ENCODE data around the gene KAZN. TPM values are rescaled to one million over a fixed set of nuclear protein-coding genes. Genes with fewer than 3 reads are reported as not detected.

Gene KAZN
- total RNA-seq, 2 experiments from 2014 or later: 0.22 to 0.55 TPM

DNA sequence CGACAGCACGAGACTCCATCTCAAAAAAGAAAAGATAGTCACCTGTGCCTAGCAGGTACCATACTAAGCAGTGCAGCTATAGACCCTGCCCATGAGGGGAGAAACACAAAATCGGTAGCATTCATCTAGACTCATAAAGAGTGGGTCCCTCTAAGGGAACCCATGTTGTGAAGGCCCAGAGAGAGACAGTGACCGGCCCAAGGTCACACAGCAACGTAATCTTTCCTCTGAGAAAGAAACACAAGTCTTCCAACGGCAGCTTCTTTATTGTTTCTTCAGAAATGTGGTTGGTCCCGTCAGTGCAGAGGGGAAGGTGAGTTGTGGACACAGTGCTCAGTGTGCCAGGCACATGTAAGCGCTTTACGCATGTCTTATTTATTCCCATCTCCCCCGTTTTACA is 356.4 kb downstream of the KAZN start:
- no peaks in the 10 kb centered on the region for H3K36me3 Mint-ChIP-seq (ENCODE audit: low read depth)
- POLR2A ChIA-PET: no interaction called here
- DNase-seq (no peak), ATAC-seq (ENCODE audit: poor library complexity) (no peak)
- H3K4me1 Mint-ChIP-seq (ENCODE audit: low read depth): no peaks in the 10 kb centered on the region
- no peak overlapping the region for H3K4me3 ChIP-seq (ENCODE audit: low read length)
- peaks cover 0 to 9% of the 10 kb centered on the region in 2 experiments for H3K9me3 ChIP-seq (ENCODE audit: control insufficient read depth in 1 of 2, insufficient read depth in 1 of 2, low read length in 2 of 2)
- CTCF ChIA-PET: no interaction called here
- intact Hi-C loops (cut with DNase I, micrococcal nuclease): no loop called here
- no peaks in the 10 kb centered on the region for H3K27me3 Mint-ChIP-seq
- no peaks in the 10 kb centered on the region for H3K9me3 Mint-ChIP-seq
- H3K27ac ChIP-seq (ENCODE audit: low read depth in 1 of 2, low read length in 2 of 2): no peak overlapping the region
- no peak overlapping the region for H3K4me3 Mint-ChIP-seq
- peaks cover 0 to 2% of the 10 kb centered on the region in 2 experiments for H3K27me3 ChIP-seq (ENCODE audit: control insufficient read depth in 1 of 2, insufficient read depth in 2 of 2, low read length in 2 of 2)
- H3K27ac Mint-ChIP-seq: no peak overlapping the region
- no peaks in the 10 kb centered on the region for H3K4me1 ChIP-seq (ENCODE audit: insufficient read depth, low read length)
- TF ChIP-seq, protein P1, sequence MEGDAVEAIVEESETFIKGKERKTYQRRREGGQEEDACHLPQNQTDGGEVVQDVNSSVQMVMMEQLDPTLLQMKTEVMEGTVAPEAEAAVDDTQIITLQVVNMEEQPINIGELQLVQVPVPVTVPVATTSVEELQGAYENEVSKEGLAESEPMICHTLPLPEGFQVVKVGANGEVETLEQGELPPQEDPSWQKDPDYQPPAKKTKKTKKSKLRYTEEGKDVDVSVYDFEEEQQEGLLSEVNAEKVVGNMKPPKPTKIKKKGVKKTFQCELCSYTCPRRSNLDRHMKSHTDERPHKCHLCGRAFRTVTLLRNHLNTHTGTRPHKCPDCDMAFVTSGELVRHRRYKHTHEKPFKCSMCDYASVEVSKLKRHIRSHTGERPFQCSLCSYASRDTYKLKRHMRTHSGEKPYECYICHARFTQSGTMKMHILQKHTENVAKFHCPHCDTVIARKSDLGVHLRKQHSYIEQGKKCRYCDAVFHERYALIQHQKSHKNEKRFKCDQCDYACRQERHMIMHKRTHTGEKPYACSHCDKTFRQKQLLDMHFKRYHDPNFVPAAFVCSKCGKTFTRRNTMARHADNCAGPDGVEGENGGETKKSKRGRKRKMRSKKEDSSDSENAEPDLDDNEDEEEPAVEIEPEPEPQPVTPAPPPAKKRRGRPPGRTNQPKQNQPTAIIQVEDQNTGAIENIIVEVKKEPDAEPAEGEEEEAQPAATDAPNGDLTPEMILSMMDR (IDR thresholded peaks at IDR 0.05): no peak
- no peaks in the 10 kb centered on the region for H3K36me3 ChIP-seq (ENCODE audit: insufficient read depth, low read length)

DNA sequence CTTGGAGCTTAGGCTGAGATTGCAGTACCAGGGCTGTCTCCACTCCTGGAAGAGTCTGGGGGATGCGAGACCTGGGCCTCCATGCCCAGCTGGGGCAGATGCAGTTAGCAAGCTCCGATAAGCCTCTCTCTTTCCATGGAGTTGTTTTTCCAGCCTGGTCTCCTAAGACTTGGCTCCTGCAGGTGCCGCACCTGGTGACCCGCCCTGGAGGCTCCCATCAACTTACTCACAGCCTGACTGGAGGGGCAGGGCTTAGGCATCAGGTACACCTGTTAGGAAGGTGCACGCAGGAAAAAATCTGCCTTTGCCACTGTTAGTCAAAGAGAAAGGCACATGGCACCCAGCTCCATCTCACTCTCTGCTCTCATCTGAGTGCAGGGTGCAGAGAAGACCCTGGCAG is 356.9 kb downstream of the KAZN start:
- Mint-ChIP-seq H3K4me3 (no peak overlapping the region), H3K36me3 (ENCODE audit: low read depth) (no peaks in the 10 kb centered on the region), H3K27me3 (no peaks in the 10 kb centered on the region), H3K4me1 (ENCODE audit: low read depth) (no peaks in the 10 kb centered on the region), H3K27ac (no peak overlapping the region), H3K9me3 (no peaks in the 10 kb centered on the region)
- POLR2A ChIA-PET: no interaction called here
- Histone ChIP-seq H3K9me3 (ENCODE audit: control insufficient read depth in 1 of 2, insufficient read depth in 1 of 2, low read length in 2 of 2) (peaks cover 0 to 9% of the 10 kb centered on the region in 2 experiments), H3K4me3 (ENCODE audit: low read length) (no peak overlapping the region), H3K27ac (ENCODE audit: low read depth in 1 of 2, low read length in 2 of 2) (no peak overlapping the region), H3K27me3 (ENCODE audit: control insufficient read depth in 1 of 2, insufficient read depth in 2 of 2, low read length in 2 of 2) (peaks cover 0 to 2% of the 10 kb centered on the region in 2 experiments), H3K4me1 (ENCODE audit: insufficient read depth, low read length) (no peaks in the 10 kb centered on the region), H3K36me3 (ENCODE audit: insufficient read depth, low read length) (no peaks in the 10 kb centered on the region)
- CTCF ChIA-PET: no interaction called here
- intact Hi-C loops (cut with DNase I, micrococcal nuclease): no loop called here
- ATAC-seq (ENCODE audit: poor library complexity): no peak
- TF ChIP-seq, protein P1 (IDR thresholded peaks at IDR 0.05): no peak
- no peak for DNase-seq

DNA sequence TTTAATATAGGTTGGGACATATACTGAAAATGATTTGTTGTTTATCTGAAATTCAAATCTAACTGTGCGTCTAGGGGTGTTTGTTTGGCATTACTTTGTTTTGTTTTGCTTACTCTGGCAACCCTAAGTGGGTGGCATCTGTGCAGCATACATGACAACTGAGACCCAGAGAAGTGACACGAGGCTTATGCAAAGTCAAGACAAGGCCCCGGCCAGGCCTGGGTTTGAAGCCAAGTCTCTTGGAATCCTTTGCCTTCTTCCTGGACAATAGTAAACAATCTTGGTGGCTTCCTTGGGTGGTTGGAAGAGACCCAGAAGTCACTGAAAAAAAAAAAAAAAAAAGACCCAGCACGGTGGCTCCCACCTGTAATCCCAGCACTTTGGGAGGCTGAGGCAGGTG is 357.5 kb downstream of the KAZN start:
- H3K27ac ChIP-seq (ENCODE audit: low read depth in 1 of 2, low read length in 2 of 2): no peak overlapping the region
- H3K27me3 Mint-ChIP-seq: no peaks in the 10 kb centered on the region
- peaks cover 0 to 2% of the 10 kb centered on the region in 2 experiments for H3K27me3 ChIP-seq (ENCODE audit: control insufficient read depth in 1 of 2, insufficient read depth in 2 of 2, low read length in 2 of 2)
- intact Hi-C loops (cut with DNase I, micrococcal nuclease): no loop called here
- H3K9me3 ChIP-seq (ENCODE audit: control insufficient read depth in 1 of 2, insufficient read depth in 1 of 2, low read length in 2 of 2): peaks cover 0 to 9% of the 10 kb centered on the region in 2 experiments
- no peaks in the 10 kb centered on the region for H3K4me1 Mint-ChIP-seq (ENCODE audit: low read depth)
- CTCF ChIA-PET: no interaction called here
- no peak for DNase-seq
- no peaks in the 10 kb centered on the region for H3K36me3 Mint-ChIP-seq (ENCODE audit: low read depth)
- H3K4me3 Mint-ChIP-seq: no peak overlapping the region
- ATAC-seq (ENCODE audit: poor library complexity): no peak
- H3K4me1 ChIP-seq (ENCODE audit: insufficient read depth, low read length): no peaks in the 10 kb centered on the region
- POLR2A ChIA-PET: no interaction called here
- TF ChIP-seq, protein P1 (IDR thresholded peaks at IDR 0.05): no peak
- H3K4me3 ChIP-seq (ENCODE audit: low read length): no peak overlapping the region
- H3K9me3 Mint-ChIP-seq: no peaks in the 10 kb centered on the region
- no peaks in the 10 kb centered on the region for H3K36me3 ChIP-seq (ENCODE audit: insufficient read depth, low read length)
- H3K27ac Mint-ChIP-seq: no peak overlapping the region

Measured in CD4-positive, alpha-beta T cell (primary cell).